ENCODE results near the gene EYS.

DNA sequence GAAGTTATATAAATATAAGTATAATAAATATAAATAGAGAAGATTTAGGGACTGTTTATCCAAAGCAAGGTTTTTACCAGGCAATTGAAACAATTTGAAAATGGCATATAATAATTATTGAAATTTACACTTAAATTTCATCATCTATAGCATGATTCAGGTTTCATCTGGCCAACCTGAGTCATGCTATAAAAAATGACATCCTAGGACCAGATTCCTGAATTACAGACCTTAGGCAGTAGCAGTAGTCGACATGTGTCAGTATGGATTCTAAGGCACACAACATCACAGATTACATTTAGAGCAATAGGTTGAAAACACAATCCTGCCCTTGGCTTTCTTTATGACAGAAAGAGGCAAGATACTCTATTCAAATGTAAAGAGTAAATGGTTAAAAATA is 1479.2 kb downstream of the EYS start:
- TF ChIP-seq, protein P1, sequence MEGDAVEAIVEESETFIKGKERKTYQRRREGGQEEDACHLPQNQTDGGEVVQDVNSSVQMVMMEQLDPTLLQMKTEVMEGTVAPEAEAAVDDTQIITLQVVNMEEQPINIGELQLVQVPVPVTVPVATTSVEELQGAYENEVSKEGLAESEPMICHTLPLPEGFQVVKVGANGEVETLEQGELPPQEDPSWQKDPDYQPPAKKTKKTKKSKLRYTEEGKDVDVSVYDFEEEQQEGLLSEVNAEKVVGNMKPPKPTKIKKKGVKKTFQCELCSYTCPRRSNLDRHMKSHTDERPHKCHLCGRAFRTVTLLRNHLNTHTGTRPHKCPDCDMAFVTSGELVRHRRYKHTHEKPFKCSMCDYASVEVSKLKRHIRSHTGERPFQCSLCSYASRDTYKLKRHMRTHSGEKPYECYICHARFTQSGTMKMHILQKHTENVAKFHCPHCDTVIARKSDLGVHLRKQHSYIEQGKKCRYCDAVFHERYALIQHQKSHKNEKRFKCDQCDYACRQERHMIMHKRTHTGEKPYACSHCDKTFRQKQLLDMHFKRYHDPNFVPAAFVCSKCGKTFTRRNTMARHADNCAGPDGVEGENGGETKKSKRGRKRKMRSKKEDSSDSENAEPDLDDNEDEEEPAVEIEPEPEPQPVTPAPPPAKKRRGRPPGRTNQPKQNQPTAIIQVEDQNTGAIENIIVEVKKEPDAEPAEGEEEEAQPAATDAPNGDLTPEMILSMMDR (IDR thresholded peaks at IDR 0.05), result no peak
- no peak for TF ChIP-seq POLR2A (IDR thresholded peaks at IDR 0.05)
